NCI-H510A treated with DMSO at 0.1 percent for 48 hours (cell line): ENCODE data around the gene TRMT1.

ENCODE experiments used
- DNase-seq: peaks from one replicate; lab custom pipeline; 2025; lab: John Stamatoyannopoulos, UW

TRMT1 gene

DNA sequence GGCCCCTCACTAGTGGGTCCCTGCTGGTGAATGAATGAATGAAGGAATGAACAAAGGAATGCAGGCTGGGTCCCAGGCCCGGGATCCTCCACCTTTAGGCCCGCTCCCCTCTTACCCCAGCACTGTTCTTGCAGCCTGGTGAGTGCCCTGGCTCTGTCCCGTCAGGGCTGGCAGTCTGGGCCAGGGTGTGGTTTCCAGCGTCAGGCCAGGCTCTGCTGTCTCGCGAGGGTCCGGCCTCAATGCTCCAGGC, 14.2 kb downstream of the TRMT1 start:
- DNase-seq: no peak

DNA sequence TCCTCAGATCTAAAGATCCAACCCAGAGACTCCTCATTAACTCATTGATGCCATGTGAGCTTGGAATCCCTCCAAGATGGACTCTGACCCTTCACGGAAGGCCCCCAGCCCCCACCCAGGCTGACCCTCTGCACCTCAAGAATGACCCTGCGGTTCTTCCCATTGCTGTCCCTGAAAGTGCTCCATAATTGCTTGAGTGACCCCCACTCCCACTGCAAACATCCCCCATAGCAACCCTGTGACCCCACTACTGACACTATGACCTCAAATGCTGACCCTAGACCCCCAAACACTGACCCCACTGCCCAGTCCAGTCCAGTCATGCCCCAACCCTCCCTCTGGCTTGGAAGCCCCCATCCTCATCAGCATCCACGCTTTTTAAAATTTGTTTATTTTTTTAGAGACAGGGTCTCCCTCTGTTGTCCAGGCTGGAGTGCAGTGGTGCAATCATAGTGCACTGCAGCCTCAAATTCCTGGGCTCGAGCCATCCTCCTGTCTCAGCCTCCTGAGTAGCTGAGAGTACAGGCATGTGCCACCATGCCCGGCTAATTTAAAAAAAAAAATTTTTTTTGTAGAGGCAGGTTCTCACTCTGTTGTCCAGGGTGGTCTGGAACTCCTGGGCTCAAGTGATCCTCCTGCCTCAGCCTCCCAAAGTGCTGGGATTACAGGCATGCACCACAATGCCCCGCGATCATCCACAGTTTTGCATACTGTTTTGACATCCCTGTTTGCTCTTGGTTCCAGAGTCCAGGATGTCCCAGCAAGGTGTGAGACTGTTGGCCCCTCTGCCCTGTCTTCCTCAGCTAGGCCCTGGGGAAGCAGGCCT, 14.7 kb downstream of the TRMT1 start:
- DNase-seq: no peak

DNA sequence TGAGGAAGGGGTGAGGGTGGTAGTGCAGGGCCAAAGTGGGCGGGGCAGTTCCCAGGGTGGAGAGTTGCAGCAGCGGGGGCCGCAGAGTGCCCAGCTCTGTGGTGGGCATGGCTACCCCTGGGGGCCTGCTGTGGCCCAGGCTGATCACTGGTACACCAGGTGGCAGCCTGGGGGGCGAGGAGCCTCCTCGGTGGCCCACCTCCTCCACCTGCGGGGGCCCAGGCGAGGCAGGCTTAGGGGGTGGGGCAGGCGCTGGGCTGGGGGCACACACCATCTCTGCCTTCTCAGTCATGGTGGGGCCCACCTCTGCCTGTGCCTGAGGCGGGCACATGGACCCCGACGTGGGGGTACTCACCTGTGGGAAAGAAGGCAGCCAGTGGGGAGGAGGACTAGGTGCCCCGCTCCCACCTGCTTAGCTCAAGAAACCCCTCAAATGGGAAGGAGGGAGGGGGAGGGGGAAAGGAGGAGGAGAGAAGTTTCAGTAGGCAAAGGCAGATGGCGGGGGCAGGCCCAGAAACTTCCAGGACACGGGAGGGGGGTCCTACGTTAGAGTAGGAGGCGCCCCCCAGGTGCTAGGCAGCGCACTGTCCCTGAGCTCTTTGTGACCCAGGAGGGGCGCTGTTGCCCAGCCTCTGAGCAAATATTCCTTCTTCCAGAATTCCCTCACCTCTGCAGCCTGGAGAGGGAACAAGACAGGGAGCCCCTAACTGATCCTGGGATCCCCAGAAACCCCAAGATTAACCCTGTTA, 15.5 kb downstream of the TRMT1 start:
- DNase-seq: no peak

DNA sequence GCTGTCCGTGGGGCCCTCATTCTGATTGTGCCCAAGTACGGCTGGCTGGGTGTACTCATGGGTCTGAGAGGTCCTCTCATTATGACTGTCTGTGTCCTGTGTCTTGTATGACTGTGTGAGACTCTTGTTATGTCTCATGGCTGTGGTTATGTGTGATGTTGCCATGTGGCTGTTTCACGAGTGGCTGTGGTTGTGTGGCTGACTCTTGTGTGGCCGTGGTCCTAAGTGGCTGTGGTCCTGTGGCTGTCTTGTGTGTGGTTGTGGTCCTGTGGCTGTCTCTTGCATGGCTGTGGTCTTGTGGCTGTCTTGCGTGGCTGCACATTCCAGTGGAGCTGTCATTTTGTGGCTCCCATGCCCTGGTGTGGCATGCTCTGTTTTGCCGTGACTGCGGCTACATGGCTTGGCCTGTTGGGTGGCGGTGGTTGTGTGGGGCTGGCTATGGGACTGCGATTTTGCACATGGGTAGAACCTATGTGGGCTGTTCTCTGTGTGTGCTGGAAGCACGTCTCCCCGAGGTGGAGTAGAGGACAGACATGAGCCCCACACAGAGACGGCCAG, 16.4 kb downstream of the TRMT1 start:
- no peak for DNase-seq

DNA sequence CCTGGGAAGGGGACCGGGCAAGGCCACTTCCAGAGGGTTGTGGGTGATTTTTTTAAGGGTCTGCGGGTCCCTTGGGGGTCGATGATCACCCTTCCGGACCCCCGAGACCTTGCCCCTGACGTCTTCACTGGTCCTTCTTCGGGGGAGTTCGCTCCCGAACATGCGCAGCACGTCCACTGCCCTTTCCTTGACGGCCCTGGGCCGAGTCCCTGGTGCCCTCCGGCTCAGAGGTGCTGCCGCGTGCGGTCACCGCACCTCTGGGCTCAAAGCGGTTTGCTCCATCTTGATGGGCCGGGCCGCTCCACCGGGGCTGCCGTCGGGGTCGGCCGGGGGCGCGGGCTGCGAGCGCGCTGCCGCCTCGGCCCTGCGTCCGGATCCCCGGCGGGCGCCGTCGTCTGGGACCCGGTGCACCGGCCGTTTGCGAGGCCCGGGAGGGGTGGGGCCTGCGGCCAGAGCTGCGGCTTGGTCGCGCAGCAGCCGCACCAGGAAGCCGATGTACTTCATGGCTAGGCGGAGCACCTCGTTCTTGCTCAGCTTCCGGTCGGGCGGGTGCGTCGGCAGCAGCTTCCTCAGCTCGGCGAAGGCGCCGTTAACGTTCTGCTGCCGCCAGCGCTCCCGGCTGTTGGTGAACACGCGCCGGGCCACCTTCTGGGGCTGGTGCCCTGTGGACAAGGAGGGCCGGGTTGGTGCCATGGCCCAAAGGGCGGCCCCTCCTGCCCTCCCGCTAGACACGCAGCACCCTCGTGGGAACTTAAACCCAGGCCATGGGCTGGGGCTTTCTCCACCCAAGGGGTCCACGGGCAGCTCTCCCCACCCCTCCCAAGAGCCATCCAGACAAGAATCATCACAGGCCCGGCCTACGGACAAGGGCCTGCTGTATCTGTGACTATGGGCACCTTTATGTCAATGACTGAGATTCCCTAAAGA, 17.2 kb downstream of the TRMT1 start:
- DNase-seq: peak; percentile 34

DNA sequence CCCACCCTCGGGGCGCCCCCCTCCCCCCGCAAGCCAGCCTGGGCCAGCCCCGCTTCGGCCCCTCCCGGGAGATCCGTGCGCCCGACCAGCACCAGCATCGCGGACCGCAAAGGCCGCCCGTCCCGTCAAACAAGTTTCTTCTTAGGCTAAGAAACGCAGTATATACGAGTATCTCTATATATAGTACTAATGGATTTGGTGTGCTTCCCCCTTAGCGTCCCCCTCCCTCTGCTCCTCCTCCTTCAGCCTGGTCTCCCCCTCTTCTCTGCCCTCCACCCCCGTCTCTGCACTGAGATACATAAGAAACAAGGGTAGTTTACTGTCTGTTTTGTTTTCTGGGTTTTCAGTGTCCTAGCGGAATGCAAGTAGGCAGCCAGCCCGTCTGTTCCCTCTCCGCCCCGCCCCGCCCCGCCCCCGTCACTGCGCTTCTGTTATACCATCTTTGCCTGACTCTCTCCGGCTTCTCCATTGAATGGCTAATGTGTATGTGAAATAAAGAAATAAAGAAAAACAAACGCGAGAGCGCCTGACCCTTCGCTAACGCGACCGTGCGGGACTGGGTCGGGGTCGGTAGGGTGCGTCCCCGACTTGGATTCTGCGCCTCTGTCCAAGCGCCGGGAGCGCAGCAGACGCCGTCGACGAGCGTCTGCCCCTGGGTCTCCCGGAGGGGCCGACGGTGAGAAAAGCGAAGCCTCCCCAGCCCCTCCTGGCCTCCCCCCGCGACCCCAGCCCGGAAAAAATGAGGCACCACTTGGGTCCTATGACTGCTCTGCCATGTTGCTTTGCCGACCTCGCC, 18.1 kb downstream of the TRMT1 start:
- DNase-seq: peak; percentile 39

DNA sequence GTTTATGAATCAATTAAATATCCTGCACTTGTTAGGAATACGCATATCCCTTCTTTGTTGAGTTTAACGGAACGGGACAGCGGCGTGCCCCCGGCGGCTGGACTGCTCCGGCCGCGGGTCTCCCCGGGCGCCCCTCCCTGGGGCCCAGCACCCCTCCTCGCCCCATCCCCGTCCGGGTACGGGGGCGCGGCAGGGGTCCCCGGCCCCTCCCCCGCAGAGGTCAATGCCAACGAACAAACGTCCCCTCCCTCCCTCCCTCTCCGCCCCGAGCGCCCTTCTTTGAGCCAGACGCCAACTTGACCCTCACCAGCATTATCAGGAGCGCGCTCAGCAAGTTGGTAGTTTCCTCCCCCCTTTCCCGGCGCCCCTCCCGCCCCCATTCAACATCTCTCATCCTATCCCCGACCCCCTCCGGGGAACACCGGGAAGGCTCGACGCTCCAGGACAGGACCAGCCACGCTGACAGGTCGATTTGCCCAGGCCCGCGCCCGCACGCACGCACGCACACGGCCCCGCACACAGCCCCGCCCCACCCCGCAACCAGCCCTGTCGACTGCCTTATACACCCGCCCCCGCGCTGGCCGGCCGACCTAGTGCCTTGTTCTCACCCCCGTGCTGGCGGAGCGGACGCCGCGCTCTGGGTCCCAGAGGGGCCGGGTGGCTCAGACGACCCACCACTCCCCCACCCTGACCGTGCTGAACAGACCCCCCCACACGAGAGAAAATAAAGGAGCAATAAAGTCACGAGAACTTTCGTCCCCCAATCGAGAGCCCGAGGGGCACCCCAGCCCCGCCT, 18.9 kb downstream of the TRMT1 start:
- no peak for DNase-seq

DNA sequence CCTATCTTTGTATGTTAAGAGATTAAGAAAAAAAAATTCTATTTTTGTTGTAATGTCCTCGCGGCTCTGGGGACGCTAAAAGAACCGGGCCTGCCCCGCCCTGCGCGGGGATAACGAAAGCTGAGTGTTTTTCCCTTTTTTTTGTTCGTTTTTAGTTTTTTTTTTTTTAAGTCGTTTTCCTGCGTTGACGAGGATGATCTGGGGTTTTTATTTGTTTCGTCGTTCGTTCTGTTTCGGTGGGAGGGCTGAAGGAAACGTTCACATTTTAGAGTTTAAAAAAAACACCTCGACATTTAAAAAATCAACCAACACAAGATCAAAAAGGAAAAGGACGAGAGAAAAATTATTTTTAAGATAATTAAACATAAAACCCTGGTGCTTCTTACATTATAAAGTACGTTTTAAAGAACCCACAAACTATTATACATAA, 19.5 kb downstream of the TRMT1 start:
- no peak for DNase-seq

DNA sequence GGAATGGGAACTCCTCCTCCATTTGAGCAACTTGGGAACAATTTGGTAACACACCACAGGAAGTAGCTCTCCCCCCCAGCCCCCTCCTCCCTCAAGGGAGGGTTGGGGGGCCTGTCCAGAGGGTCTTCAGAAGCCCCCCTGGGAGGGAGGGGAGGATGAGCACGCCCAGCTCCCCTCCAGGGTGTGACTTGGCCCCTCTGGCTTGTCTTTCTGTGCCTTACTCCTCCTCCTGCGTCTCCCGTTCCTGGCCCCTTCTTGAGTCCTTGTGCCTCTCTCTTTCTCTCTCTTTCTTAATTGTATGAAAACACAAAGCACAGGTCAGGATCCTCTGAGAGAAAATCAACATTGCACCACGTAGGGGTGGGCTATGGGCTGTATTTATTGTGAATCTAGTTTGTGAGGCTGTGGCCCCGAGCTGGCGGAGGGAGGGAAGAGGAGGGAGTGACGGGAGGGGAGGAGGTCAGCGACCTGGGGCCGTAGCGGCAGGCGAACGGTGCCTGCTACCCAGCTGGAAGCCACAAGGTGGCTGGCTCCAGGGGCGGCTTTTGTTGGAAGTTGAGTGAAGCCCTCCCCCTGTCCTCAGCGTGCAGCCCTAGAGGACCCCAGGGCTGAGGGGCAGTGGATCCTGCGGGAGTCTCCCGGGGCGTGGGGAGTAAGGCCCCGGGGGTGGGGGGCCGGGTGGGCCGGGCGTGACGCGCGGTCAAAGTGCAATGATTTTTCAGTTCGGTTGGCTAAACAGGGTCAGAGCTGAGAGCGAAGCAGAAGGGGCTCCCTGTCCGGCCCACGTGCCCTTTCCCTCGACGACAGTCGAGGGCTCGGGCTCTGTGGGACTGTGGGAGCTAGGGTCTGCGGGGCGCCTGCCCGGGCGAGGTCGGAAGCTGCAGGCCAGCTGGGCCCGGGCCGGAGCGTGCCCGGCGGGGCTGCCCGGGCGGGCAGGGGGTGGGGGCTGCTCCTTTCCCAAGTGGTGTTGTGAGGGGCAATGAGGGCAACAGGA, 20.3 kb downstream of the TRMT1 start:
- peak; percentile 40 for DNase-seq

DNA sequence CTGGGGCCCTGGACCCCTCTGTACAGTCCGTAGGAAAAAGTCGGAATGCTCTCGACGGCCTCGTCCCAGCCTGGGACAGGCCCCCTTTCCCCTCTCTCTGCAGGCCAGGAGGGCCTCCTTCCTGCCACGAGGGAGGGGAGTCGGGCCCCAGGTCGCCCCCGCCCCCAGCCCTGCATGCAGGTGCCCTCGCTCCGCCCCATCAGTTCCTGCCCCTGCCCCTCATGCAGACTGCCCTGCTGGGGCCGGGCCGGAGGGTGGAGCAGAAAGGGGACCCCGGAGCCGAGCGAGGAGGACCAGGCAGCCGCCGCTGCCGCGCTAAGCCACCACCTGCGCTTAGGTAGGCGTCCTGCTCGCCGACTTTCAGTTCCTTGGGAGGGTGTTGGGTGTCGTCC, 21.2 kb downstream of the TRMT1 start:
- peak; percentile 46 for DNase-seq

DNA sequence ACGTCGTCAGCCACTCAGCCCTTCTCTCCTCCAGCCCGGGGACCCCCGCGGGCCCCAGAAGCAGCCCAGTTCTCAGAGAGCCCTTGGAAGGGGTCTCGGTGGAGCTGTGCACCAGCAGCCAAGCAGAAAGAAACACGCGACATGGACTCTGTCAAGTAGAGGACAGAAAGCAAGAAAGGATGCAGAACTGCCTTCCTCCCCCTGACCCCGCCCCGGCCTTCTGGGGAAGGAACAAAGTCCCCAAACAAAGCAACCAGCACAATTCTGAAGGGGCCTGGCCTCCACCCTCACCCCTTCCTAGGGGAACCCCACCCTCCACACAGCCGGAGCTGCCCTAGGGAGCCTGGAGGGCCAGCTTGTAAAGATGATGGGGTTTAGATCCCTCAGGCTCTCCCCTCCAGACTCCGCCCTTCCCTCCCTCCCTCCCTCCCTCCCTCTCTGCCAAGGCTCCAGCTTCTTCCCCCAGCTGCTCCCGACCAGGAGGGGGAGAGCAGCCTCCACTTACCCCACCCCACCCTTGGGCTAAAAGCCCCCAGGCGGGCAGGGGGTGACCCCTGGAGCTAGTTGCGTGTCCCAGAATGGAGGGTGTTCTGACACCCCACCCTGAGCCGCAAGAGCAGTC, 21.7 kb downstream of the TRMT1 start:
- peak; percentile 74 for DNase-seq

DNA sequence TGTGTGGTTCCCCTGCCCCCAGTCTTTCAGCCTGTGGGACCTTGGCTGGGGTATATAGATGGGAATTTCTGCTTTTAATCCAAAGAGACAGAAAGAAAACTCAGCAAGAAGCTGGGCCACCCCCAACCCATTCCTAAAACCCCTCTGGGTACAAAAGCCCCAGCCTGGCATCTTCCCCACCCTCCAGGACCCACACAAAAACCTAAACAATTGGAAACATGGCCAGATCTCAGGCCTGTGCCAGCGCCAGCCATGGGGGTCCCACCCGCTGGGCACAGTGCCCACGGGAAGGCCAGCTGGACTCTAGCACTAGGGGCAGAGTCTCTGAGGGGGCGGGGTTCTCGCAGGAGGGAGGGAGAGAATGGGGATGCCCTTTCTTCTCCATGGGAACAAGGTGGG, 22.4 kb downstream of the TRMT1 start:
- DNase-seq: no peak

DNA sequence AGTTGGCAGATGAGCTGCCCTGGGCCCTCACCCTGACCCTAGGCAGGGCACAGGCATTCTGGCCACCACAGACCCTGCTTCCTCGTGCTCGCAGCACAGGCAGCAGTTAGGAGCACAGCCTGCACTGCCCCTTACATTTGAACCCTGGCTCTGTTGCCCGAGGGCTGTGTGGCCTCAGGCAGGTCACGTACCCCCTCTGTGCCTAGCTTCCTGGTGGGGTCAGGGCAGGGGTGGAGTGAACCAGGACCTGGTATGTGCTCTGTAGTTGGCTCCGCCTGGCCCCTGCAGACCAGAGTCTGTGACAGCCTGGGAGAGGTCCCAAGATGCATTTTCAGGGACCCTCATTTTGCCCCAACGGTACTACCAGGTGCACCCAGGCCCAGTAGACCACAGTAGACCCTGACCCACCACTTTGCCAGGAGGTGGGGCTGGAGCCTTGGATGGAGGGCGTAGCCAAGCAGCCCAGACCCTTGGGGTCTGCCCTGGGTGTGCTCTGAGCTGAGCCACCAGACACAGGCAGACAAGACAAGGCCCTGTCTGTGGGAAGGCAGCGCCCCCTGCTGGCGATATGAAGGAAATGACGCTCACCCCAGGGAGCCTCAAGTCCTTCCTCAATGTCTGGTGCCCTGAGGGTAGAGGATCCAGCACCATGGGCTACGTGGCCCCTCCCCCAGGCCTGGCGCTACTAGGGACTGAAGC, 23.0 kb downstream of the TRMT1 start:
- peak; percentile 79 for DNase-seq

DNA sequence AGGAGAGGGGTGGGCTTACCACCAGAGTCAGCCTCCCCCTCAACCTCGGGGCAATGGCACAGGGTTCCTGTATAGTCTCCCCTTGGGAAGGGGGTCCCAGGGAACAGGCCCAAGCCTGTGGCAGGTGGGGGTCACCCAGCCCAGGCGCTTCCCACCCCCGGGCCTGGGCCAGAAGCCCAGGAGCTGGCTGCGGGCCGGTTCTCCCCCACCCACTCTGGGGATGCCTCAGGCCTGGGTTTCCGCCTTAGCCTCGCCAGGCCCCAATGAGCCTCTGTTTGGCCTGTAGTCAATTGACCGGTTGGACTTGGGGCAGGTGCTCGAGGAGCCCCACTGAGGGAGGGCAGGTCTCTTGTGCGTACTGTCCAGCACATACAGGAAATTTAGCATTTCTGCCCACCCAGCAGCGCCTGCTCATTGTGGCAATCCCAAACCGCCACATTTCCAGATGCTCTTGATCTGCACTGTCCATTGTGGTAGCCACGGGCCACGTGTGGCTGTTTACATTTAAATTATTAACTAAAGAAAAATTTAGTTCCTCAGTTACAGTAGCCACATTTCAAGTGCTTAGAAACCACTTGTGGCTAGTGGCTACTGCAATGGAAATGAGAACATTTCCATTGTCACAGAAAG, 23.8 kb downstream of the TRMT1 start:
- DNase-seq: no peak

DNA sequence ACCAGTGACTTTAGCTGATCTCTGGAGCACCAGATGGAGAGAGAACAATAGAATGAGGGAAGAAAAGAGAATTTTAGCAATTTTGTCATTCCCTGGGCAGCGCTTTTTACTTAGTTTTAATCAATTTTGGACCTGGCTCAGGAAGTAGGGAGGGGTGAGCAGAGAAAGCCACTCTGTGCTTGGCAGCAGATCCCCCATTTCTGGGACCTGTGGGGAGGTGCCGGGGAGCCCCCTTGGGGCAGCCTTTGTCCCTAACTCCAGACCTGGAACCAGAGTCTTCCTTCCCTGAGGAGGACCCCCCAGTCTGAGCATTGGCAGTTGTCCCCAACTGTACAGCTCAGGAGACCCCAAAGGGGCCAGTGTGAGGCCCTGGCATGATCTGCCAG, 24.4 kb downstream of the TRMT1 start:
- DNase-seq: no peak

DNA sequence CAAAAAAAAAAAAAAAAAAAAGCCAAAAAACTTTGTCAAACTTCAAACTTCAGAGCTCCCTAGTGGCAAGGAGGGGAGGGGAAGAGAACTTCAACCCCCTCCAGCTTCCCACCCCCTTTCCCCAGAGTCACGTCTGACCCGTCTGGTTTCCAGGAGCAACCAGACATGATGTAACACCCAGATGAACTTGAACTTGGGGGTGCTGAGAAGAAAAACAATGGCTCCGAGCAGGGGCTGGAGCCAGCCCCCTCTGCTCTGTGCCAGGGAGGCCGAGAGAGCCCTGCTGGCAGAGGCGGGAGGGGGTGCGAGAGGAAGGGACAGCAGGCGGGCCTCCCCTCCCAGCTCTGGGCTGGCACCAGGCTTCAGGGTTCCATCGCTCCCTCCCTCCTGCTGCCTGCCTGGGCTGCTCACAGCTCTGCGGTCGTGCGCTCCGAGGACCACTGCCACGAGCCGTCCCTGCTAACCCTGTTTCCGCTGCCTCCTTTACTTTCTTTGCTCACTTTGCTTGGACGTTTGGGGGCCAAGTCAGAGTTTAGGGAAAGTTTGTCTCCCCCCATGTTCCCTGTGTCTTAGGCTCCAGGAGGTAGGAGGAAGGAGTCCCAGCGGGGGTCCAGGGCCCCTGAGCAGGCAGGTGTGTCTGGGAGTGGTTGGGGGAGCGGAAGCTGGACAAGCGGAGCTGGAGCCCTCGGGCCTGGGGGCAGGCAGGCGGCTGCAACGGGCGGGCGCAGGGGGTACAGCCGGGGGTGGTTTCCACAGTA, 25.0 kb downstream of the TRMT1 start:
- no peak for DNase-seq
